WTC11 (cell line): ENCODE measurements around the gene RAB7A. TPM values are rescaled to one million over a fixed set of nuclear protein-coding genes. Genes with fewer than 3 reads are reported as not detected.

ENCODE experiments used
- ATAC-seq: fragments of 200-7000 bp; cut with Tn5 transposase; 2 replicates; pipeline ENCODE4 v1.10.0; 2021; ENCODE audit warnings: mild to moderate bottlenecking, moderate library complexity
- CTCF ChIA-PET: fragments of 300-600 bp; sonication (Branson Sonifier 250); formaldehyde crosslinking; loops from one replicate; lab custom pipeline; 2021; ENCODE audit warnings: antibody characterized with exemption; lab: Charles Lee
- POLR2A ChIA-PET: fragments of 350-600 bp; sonication (Branson Sonifier 250); formaldehyde crosslinking; loops from one replicate; lab custom pipeline; 2021; ENCODE audit warnings: antibody characterized with exemption; lab: Charles Lee
- DNase-seq: peaks from one replicate; pipeline ENCODE4 v3.0.0; 2021; ENCODE audit warnings: low spot score
- H3K27ac Mint-ChIP-seq: 2 replicates; pipeline ENCODE4 v1.8.0; 2021; ENCODE audit warnings: mixed read lengths
- H3K27me3 Mint-ChIP-seq: 2 replicates; pipeline ENCODE4 v1.8.0; 2021; ENCODE audit warnings: low read depth, mild to moderate bottlenecking, moderate library complexity, mixed read lengths
- H3K36me3 Mint-ChIP-seq: 2 replicates; pipeline ENCODE4 v1.8.0; 2021; ENCODE audit warnings: mixed read lengths
- H3K4me1 Mint-ChIP-seq: 2 replicates; pipeline ENCODE4 v1.8.0; 2022; ENCODE audit warnings: mixed read lengths
- H3K4me3 Mint-ChIP-seq: 2 replicates; pipeline ENCODE4 v1.8.0; 2021; ENCODE audit warnings: mild to moderate bottlenecking, moderate library complexity, mixed read lengths
- H3K9me3 Mint-ChIP-seq: 2 replicates; pipeline ENCODE4 v1.8.0; 2021; ENCODE audit warnings: mixed read lengths
- ATF6 ChIP-seq: sonication (generic); formaldehyde crosslinking; IDR thresholded peaks from 2 replicates; pipeline ENCODE4 v1.8.1; 2023; ENCODE audit warnings: mild to moderate bottlenecking, missing genetic modification reagents
- CTCF ChIP-seq: fragments of 200-600 bp; IDR thresholded peaks from 2 replicates; pipeline ENCODE4 v1.8.0; 2022; ENCODE audit warnings: antibody characterized with exemption
- E2F5 ChIP-seq: sonication (generic); formaldehyde crosslinking; IDR thresholded peaks from 2 replicates; pipeline ENCODE4 v1.8.1; 2022; ENCODE audit warnings: mild to moderate bottlenecking, moderate library complexity, missing genetic modification reagents
- ESRRA ChIP-seq: sonication (generic); formaldehyde crosslinking; IDR thresholded peaks from 2 replicates; pipeline ENCODE4 v1.8.1; 2022; ENCODE audit warnings: mild to moderate bottlenecking, missing genetic modification reagents, borderline replicate concordance
- NFE2L1 ChIP-seq: sonication (generic); formaldehyde crosslinking; IDR thresholded peaks from 2 replicates; pipeline ENCODE4 v1.8.1; 2023; ENCODE audit warnings: missing genetic modification reagents
- OVOL2 ChIP-seq: fragments of 250-450 bp; sonication (Bioruptor Pico); IDR thresholded peaks from 2 replicates; pipeline ENCODE4 v1.9.0; 2021; ENCODE audit warnings: mild to moderate bottlenecking, borderline replicate concordance
- PRDM15 ChIP-seq: sonication (generic); formaldehyde crosslinking; IDR thresholded peaks from 2 replicates; pipeline ENCODE4 v1.8.0; 2022; ENCODE audit warnings: missing genetic modification reagents
- SMAD4 ChIP-seq: sonication (generic); formaldehyde crosslinking; IDR thresholded peaks from 2 replicates; pipeline ENCODE4 v1.8.0; 2022; ENCODE audit warnings: mild to moderate bottlenecking, missing genetic modification reagents
- TCF7 ChIP-seq: sonication (generic); formaldehyde crosslinking; IDR thresholded peaks from 2 replicates; pipeline ENCODE4 v1.8.0; 2022; ENCODE audit warnings: mild to moderate bottlenecking, low read depth, missing genetic modification reagents, moderate library complexity
- TEAD4 ChIP-seq: sonication (generic); formaldehyde crosslinking; IDR thresholded peaks from 2 replicates; pipeline ENCODE4 v1.8.0; 2022; ENCODE audit warnings: mild to moderate bottlenecking, missing genetic modification reagents
- ZBTB21 ChIP-seq: sonication (generic); formaldehyde crosslinking; IDR thresholded peaks from 2 replicates; pipeline ENCODE4 v1.8.1; 2023; ENCODE audit warnings: mild to moderate bottlenecking, missing genetic modification reagents, borderline replicate concordance
- ZNF138 ChIP-seq: sonication (generic); formaldehyde crosslinking; conservative IDR thresholded peaks from 2 replicates; pipeline ENCODE4 v1.8.1; 2022; ENCODE audit warnings: mild to moderate bottlenecking, moderate library complexity, missing genetic modification reagents
- total RNA-seq: library from RNA; stranded (reverse); gene quantifications from 3 replicates; pipeline ENCODE4 v1.2.3, GENCODE V29; 2021

The RAB7A gene
- total RNA-seq, 1 experiment from 2014 or later = 184 TPM

GRCh38 chr3:128784232-128784631 is 58.2 kb downstream of the RAB7A start:
- ATAC-seq (peak; percentile 93), DNase-seq (peak; percentile 83)
- peaks cover 4% of the 10 kb centered on the region; the same call in 1 of the 2 replicates for H3K36me3 Mint-ChIP-seq
- H3K4me3 Mint-ChIP-seq = no peak overlapping the region
- peak overlapping the region; percentile 22 for H3K27ac Mint-ChIP-seq
- TF ChIP-seq CTCF (peak; percentile 31; the same call in 1 of the 2 replicates), ESRRA (CRISPR knock-in tag) (no peak), PRDM15 (peak; percentile 85), TEAD4 (CRISPR knock-in tag) (no peak), ZNF138 (CRISPR knock-in tag) (no peak), E2F5 (no peak)
- CTCF ChIA-PET = interaction anchor here (1.1 to 2.0 kb wide), 3 partner anchors 11 to 104 kb away, joined by 5 to 10 read pairs (median 9); no protein-coding TSS in a partner anchor
- POLR2A ChIA-PET = no interaction called here
- H3K9me3 Mint-ChIP-seq = no peaks in the 10 kb centered on the region
- no peaks in the 10 kb centered on the region for H3K27me3 Mint-ChIP-seq
- H3K4me1 Mint-ChIP-seq = peaks cover 62% of the 10 kb centered on the region

GRCh38 chr3:128784843-128785242 is 58.9 kb downstream of the RAB7A start:
- ATAC-seq = no peak

More at GRCh38 chr3:128784843-128785242, 58.9 kb downstream of the RAB7A start:
- no peaks in the 10 kb centered on the region for H3K9me3 Mint-ChIP-seq
- no peak overlapping the region for H3K27ac Mint-ChIP-seq
- ChIA-PET CTCF (interaction anchor here (1.7 to 2.0 kb wide), 2 partner anchors 10 to 104 kb away, joined by 9 to 10 read pairs; no protein-coding TSS in a partner anchor), POLR2A (interaction anchor here (0.9 kb wide), 1 partner anchor 104 kb away, joined by 8 read pairs; no protein-coding TSS in a partner anchor)
- H3K36me3 Mint-ChIP-seq = peaks cover 4% of the 10 kb centered on the region; the same call in 1 of the 2 replicates
- DNase-seq = no peak
- peaks cover 57% of the 10 kb centered on the region for H3K4me1 Mint-ChIP-seq
- no peaks in the 10 kb centered on the region for H3K27me3 Mint-ChIP-seq
- H3K4me3 Mint-ChIP-seq = no peak overlapping the region
- no peak for TF ChIP-seq NFE2L1 (CRISPR knock-in tag)
- TF ChIP-seq ZBTB21 (CRISPR knock-in tag) = no peak
- no peak for TF ChIP-seq OVOL2 (CRISPR knock-in tag)
- no peak for TF ChIP-seq TCF7 (CRISPR knock-in tag)
- no peak for TF ChIP-seq SMAD4 (CRISPR knock-in tag)
- no peak for TF ChIP-seq E2F5
- no peak for TF ChIP-seq ATF6 (CRISPR knock-in tag)
